HepG2 (cell line): ENCODE measurements around the gene CADM3. TPM values are rescaled to one million over a fixed set of nuclear protein-coding genes. Genes with fewer than 3 reads are reported as not detected.

Source experiments
- ATAC-seq: fragments of 200-7000 bp; cut with Tn5 transposase; 3 replicates; pipeline ENCODE4 v1.9.1; 2020; ENCODE audit warnings: mild to moderate bottlenecking, moderate library complexity
- BruUV-seq: library from RNA; stranded (reverse); fragments of 400-500 nt; replicated peaks from 2 replicates; lab custom pipeline; 2021; lab: Mats Ljungman, UMichigan
- CTCF ChIA-PET: fragments of 300-600 bp; formaldehyde crosslinking; extraction: SDS; loops from one replicate; lab custom pipeline; 2021; ENCODE audit warnings: low total read pairs, inconsistent platforms, low intra/inter-chr PET ratio; lab: Yijun Ruan, JAX
- POLR2A ChIA-PET: fragments of 350-600 bp; sonication (Branson Sonifier 250); formaldehyde crosslinking; loops from one replicate; lab custom pipeline; 2020; ENCODE audit warnings: antibody characterized with exemption, inconsistent platforms; lab: Yijun Ruan, JAX
- DNase-seq: peaks from one replicate; pipeline ENCODE4 v3.0.0-alpha.2; 2015; ENCODE audit warnings: low spot score
- FAIRE-seq: peaks from 3 replicates; lab custom pipeline; 2011; peaks lifted over from hg19 to GRCh38; lab: Jason Lieb, UNC
- H2AFZ ChIP-seq: one replicate; pipeline ENCODE4 v1.6.1; 2011; ENCODE audit warnings: low read length, inconsistent platforms
- H3K27ac ChIP-seq: fragments of 300-600 bp; 3 replicates; pipeline ENCODE4 v1.8.0; 2011; ENCODE audit warnings: mixed run types, mild to moderate bottlenecking, mixed read lengths, low read length, inconsistent platforms; ENCODE audit not compliant: insufficient read depth; ENCODE audit errors: extremely low read length
- H3K27me3 ChIP-seq, 2 experiments: fragments of 200-600 bp in 1 of 2; 2 replicates in 1 of 2; 3 replicates in 1 of 2; pipeline versions ENCODE4 v1.6.0 to v1.8.0; 2011; ENCODE audit warnings: low read length in 2 of 2, mild to moderate bottlenecking in 2 of 2, moderate library complexity in 2 of 2, inconsistent platforms in 1 of 2; ENCODE audit not compliant: insufficient read depth in 2 of 2, control insufficient read depth in 1 of 2
- H3K36me3 ChIP-seq, 2 experiments: fragments of 200-600 bp in 1 of 2; replicated peaks in 1 of 2; 2 replicates in 1 of 2; 3 replicates in 1 of 2; pipeline versions ENCODE4 v1.5.1 to v1.8.0; 2011; ENCODE audit warnings: low read length in 2 of 2, inconsistent platforms in 1 of 2; ENCODE audit not compliant: insufficient read depth in 2 of 2, control insufficient read depth in 1 of 2
- H3K4me1 ChIP-seq: 2 replicates; pipeline ENCODE4 v1.5.1; 2012; ENCODE audit warnings: low read length, inconsistent platforms; ENCODE audit not compliant: insufficient read depth
- H3K4me2 ChIP-seq: 2 replicates; pipeline ENCODE4 v1.6.0; 2011; ENCODE audit warnings: low read depth, low read length, inconsistent platforms
- H3K4me3 ChIP-seq, 3 experiments: fragments of 200-600 bp in 1 of 3; sonication (generic), shearing (Covaris generic) in 1 of 3; replicated peaks in 1 of 3; 2 replicates each; pipeline ENCODE4 v1.5.1; 2011 to 2016; ENCODE audit warnings: low read length in 3 of 3, inconsistent platforms in 2 of 3, low read depth in 2 of 3, mild to moderate bottlenecking in 2 of 3, control low read depth in 1 of 3, mixed read lengths in 1 of 3; ENCODE audit not compliant: insufficient read depth in 1 of 3
- H3K79me2 ChIP-seq: one replicate; pipeline ENCODE4 v1.6.1; 2011; ENCODE audit warnings: low read length, inconsistent platforms; ENCODE audit not compliant: insufficient read depth
- H3K9ac ChIP-seq: 2 replicates; pipeline ENCODE4 v1.6.0; 2011; ENCODE audit warnings: mild to moderate bottlenecking, low read depth, low read length, inconsistent platforms; ENCODE audit not compliant: insufficient read depth
- H3K9me3 ChIP-seq: 2 replicates; pipeline ENCODE4 v1.5.1; 2012; ENCODE audit warnings: mild to moderate bottlenecking, low read length
- H4K20me1 ChIP-seq: 2 replicates; pipeline ENCODE4 v1.6.0; 2011; ENCODE audit warnings: inconsistent platforms, mild to moderate bottlenecking, low read length, moderate library complexity; ENCODE audit not compliant: insufficient read depth
- CBFB ChIP-seq: sonication (generic); formaldehyde crosslinking; IDR thresholded peaks from 2 replicates; pipeline ENCODE4 v1.4.0; 2020; ENCODE audit warnings: missing genetic modification reagents
- MAFF ChIP-seq: IDR thresholded peaks from 2 replicates; pipeline ENCODE4 v1.6.1; 2011; ENCODE audit warnings: low read depth, low read length, improper control_type of control experiment
- MAFK ChIP-seq, 2 experiments: IDR thresholded peaks in 1 of 2; conservative IDR thresholded peaks in 1 of 2; 2 replicates each; pipeline ENCODE4 v1.6.1; 2011; ENCODE audit warnings: improper control_type of control experiment in 2 of 2, low read length in 2 of 2
- MYC ChIP-seq: sonication (generic); formaldehyde crosslinking; IDR thresholded peaks from 2 replicates; pipeline ENCODE4 v1.9.0; 2021; ENCODE audit warnings: missing genetic modification reagents, borderline replicate concordance
- NFE2L2 ChIP-seq: fragments of 150-350 bp; IDR thresholded peaks from 2 replicates; pipeline ENCODE4 v1.6.1; 2014; ENCODE audit warnings: low read length
- SATB2 ChIP-seq: sonication (generic); formaldehyde crosslinking; IDR thresholded peaks from 2 replicates; pipeline ENCODE4 v1.5.0; 2020; ENCODE audit warnings: missing genetic modification reagents
- SRSF9 ChIP-seq: fragments of 200-400 bp; formaldehyde crosslinking; IDR thresholded peaks from 2 replicates; pipeline ENCODE4 v1.6.1; 2018; ENCODE audit warnings: borderline replicate concordance, mild to moderate bottlenecking, low read depth, low read length; ENCODE audit not compliant: insufficient read depth, poor library complexity, severe bottlenecking
- ZNF235 ChIP-seq: sonication (generic); formaldehyde crosslinking; IDR thresholded peaks from 2 replicates; pipeline ENCODE4 v1.8.1; 2023; ENCODE audit warnings: mild to moderate bottlenecking, missing genetic modification reagents, borderline replicate concordance
- ZSCAN25 ChIP-seq: sonication (generic); formaldehyde crosslinking; IDR thresholded peaks from 2 replicates; pipeline ENCODE4 v1.8.0; 2022; ENCODE audit warnings: mild to moderate bottlenecking, missing genetic modification reagents
- ZZZ3 ChIP-seq: sonication (generic); formaldehyde crosslinking; IDR thresholded peaks from 2 replicates; pipeline ENCODE4 v1.4.0; 2020; ENCODE audit warnings: missing genetic modification reagents, mild to moderate bottlenecking, borderline replicate concordance
- WGBS: methylation state at CpG from one replicate; pipeline ENCODE4 v1.1.6; 2017; ENCODE audit warnings: low lambda C conversion rate; 5-methylcytosine and 5-hydroxymethylcytosine counted together
- in situ Hi-C: cut with HindIII; loops from 2 replicates; pipeline ENCODE4 v1.10.0; 2017; ENCODE audit warnings: low pct_unique_long_range_greater_than_20kb; ENCODE audit not compliant: extremely low pct_ligation_motif_present
- intact Hi-C: fragments of 100-400 bp; cut with micrococcal nuclease; formaldehyde crosslinking; loops from one replicate; pipeline ENCODE4 v1.10.0; 2022; ENCODE audit not compliant: unreplicated experiment
- polyA plus RNA-seq, 8 experiments: library from polyadenylated mRNA; depleted of rRNA in 3 of 8; stranded (reverse) in 7 of 8; unstranded in 1 of 8; fragments of >200 nt; fragmentation: Illumina TruSeq in 4 of 8; extraction: Trizol in 4 of 8; gene quantifications; 2 replicates each; pipeline versions ENCODE4 v1.2.1 to v1.2.3, GENCODE V29; 2011 to 2016; ENCODE audit warnings: low read depth in 4 of 8, missing spikeins in 1 of 8, mixed read lengths in 1 of 8; ENCODE audit not compliant: insufficient read depth in 1 of 8
- total RNA-seq, 5 experiments: library from RNA; depleted of rRNA; stranded (reverse); fragments of >200 nt; fragmentation: Illumina TruSeq; extraction: Trizol; gene quantifications; 2 replicates each; pipeline ENCODE4 v1.2.3, GENCODE V29; 2016; ENCODE audit warnings: low read depth in 1 of 5
- TF ChIP-seq, protein P1 (sequence below): sonication (generic); formaldehyde crosslinking; IDR thresholded peaks from 2 replicates; pipeline ENCODE4 v1.4.0; 2020; ENCODE audit warnings: mild to moderate bottlenecking, low read depth, missing genetic modification reagents
- TF ChIP-seq, protein P2 (sequence below): sonication (generic); formaldehyde crosslinking; IDR thresholded peaks from 2 replicates; pipeline ENCODE4 v1.4.0; 2020; ENCODE audit warnings: missing genetic modification reagents, borderline replicate concordance

The CADM3 gene
- total and polyA plus RNA-seq, 2 of the 13 experiments (the other 11 are each of a cell fraction or from before 2014, with no cell fraction given): not detected

DNA sequence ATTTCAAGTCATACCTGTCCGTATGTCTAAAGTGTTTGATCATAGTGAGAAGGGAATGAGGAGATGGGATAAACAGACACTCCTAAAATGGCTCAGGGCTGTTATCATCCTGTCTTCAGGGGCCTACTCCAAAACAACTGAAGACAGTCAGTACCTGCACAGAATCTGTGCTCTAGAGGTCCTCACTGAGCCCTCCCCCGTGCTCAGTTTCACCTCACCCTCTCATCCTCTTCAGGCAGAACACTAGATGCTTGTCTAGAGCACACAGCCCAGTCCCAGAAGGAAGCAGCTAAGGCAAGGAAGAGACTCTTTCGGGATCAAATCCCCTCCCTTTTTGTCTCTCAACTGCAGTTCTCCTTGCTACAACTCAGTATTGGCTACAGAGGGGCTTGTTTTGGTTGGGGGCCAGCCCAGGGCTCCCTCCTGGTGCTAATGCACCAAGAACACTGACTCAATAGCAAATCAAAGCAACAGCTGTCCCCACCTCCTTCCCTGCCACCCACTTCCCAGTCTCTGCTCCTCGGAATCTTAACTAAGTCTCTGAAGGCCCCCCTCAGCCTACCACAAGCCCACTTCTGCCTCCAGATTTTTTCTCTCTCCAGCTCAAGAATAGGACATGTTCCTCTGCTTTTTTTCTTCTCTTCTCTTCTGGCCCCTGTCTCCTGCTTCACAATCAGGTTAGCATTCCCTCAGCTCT, 10.1 kb downstream of the CADM3 start:
- no peaks in the 10 kb centered on the region for H3K27me3 ChIP-seq
- H3K4me1 ChIP-seq: no peaks in the 10 kb centered on the region
- no TSS peak for BruUV-seq
- ATAC-seq: no peak
- no peak overlapping the region for H3K9ac ChIP-seq
- TF ChIP-seq ZZZ3 (CRISPR knock-in tag) (no peak), SATB2 (CRISPR knock-in tag) (no peak), SRSF9 (no peak), CBFB (CRISPR knock-in tag) (no peak), ZNF235 (CRISPR knock-in tag) (no peak)
- TF ChIP-seq, protein P1, sequence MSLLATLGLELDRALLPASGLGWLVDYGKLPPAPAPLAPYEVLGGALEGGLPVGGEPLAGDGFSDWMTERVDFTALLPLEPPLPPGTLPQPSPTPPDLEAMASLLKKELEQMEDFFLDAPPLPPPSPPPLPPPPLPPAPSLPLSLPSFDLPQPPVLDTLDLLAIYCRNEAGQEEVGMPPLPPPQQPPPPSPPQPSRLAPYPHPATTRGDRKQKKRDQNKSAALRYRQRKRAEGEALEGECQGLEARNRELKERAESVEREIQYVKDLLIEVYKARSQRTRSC: no peak
- TF ChIP-seq, all 625 proteins: peak for 0
- ChIA-PET CTCF (no interaction called here), POLR2A (no interaction called here)
- intact Hi-C loops: no loop called here
- H2AFZ ChIP-seq: no peak overlapping the region
- H3K79me2 ChIP-seq: no peaks in the 10 kb centered on the region
- FAIRE-seq: no peak
- no peak overlapping the region for H3K4me2 ChIP-seq
- in situ Hi-C loops: no loop called here
- no peak overlapping the region for H3K27ac ChIP-seq
- H4K20me1 ChIP-seq: no peaks in the 10 kb centered on the region
- WGBS: 6% methylated on average over 4 of the region's 4 CpGs
- no peak for DNase-seq
- no peak overlapping the region for H3K4me3 ChIP-seq
- H3K36me3 ChIP-seq: no peaks in the 10 kb centered on the region
- H3K9me3 ChIP-seq: no peaks in the 10 kb centered on the region

DNA sequence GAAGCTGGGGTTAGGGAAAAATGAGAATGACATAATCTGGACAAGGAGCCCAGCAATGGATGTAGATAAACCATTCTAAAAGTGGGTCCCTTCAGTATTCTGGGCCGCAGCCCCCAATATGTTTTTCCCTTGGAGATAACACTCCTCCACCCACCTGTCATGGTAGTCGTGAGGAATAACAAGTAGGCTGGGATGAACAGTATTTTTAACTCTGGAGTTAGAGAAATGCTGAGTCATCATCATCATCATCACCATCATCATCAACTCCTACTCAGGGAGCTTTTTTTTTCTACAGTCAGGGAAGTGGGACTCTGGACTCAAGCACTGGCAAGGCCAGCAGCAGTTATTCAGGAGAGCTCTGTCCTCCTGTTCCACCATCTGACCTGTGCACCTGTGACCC, 12.8 kb downstream of the CADM3 start:
- WGBS: 46% methylated on average over 2 of the region's 2 CpGs
- Histone ChIP-seq H3K79me2 (no peaks in the 10 kb centered on the region), H3K4me2 (no peak overlapping the region), H3K36me3 (no peaks in the 10 kb centered on the region), H3K27ac (no peak overlapping the region), H3K4me3 (no peak overlapping the region), H3K9ac (no peak overlapping the region), H2AFZ (no peak overlapping the region), H3K9me3 (no peaks in the 10 kb centered on the region), H3K4me1 (no peaks in the 10 kb centered on the region), H4K20me1 (no peaks in the 10 kb centered on the region), H3K27me3 (no peaks in the 10 kb centered on the region)
- intact Hi-C loops: no loop called here
- DNase-seq (no peak), FAIRE-seq (no peak), ATAC-seq (no peak)
- TF ChIP-seq NFE2L2 (peak; percentile 87), ZSCAN25 (CRISPR knock-in tag) (no peak), MYC (CRISPR knock-in tag) (no peak), MAFF (peak; percentile 99), MAFK (conservative IDR thresholded peaks at IDR 0.05 in 1 of 2, IDR thresholded peaks at IDR 0.05 in 1 of 2; ENCODE audit: low read length in 2 of 2) (peak; percentile 97 to 99)
- TF ChIP-seq, protein P2, sequence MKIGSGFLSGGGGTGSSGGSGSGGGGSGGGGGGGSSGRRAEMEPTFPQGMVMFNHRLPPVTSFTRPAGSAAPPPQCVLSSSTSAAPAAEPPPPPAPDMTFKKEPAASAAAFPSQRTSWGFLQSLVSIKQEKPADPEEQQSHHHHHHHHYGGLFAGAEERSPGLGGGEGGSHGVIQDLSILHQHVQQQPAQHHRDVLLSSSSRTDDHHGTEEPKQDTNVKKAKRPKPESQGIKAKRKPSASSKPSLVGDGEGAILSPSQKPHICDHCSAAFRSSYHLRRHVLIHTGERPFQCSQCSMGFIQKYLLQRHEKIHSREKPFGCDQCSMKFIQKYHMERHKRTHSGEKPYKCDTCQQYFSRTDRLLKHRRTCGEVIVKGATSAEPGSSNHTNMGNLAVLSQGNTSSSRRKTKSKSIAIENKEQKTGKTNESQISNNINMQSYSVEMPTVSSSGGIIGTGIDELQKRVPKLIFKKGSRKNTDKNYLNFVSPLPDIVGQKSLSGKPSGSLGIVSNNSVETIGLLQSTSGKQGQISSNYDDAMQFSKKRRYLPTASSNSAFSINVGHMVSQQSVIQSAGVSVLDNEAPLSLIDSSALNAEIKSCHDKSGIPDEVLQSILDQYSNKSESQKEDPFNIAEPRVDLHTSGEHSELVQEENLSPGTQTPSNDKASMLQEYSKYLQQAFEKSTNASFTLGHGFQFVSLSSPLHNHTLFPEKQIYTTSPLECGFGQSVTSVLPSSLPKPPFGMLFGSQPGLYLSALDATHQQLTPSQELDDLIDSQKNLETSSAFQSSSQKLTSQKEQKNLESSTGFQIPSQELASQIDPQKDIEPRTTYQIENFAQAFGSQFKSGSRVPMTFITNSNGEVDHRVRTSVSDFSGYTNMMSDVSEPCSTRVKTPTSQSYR (CRISPR knock-in tag): no peak
- in situ Hi-C loops: no loop called here
- CTCF ChIA-PET: no interaction called here
- POLR2A ChIA-PET: no interaction called here
- BruUV-seq: no TSS peak
